ENCODE data around the gene DNAJA2.

Gene DNAJA2

GRCh38 chr16:46928811-46929210 is 44.7 kb downstream of the DNAJA2 start:
- H3K4me3 ChIP-seq, result no peak overlapping the region
- no peak for DNase-seq (ENCODE audit: low spot score)
- H3K27ac ChIP-seq, result no peak overlapping the region
- no peak for TF ChIP-seq CTCF (IDR thresholded peaks at IDR 0.05)

- DNase-seq (ENCODE audit: low spot score), result no peak
- Histone ChIP-seq H3K27ac (no peak overlapping the region), H3K4me3 (no peak overlapping the region)
- TF ChIP-seq CTCF (IDR thresholded peaks at IDR 0.05), result no peak
Observed at GRCh38 chr16:46927273-46927672, 46.2 kb downstream of the DNAJA2 start.

- Histone ChIP-seq H3K4me3 (no peak overlapping the region), H3K27ac (no peak overlapping the region)
- DNase-seq (ENCODE audit: low spot score), result no peak
- no peak for TF ChIP-seq CTCF (IDR thresholded peaks at IDR 0.05)
Observed at GRCh38 chr16:46926470-46927225, 46.8 kb downstream of the DNAJA2 start.

GRCh38 chr16:46924402-46924801 is 49.1 kb downstream of the DNAJA2 start:
- no peak for DNase-seq (ENCODE audit: low spot score)
- no peak overlapping the region for H3K27ac ChIP-seq
- H3K4me3 ChIP-seq, result no peak overlapping the region
- no peak for TF ChIP-seq CTCF (IDR thresholded peaks at IDR 0.05)

GRCh38 chr16:46923513-46924295 is 49.8 kb downstream of the DNAJA2 start:
- Histone ChIP-seq H3K4me3 (no peak overlapping the region), H3K27ac (no peak overlapping the region)
- no peak for TF ChIP-seq CTCF (IDR thresholded peaks at IDR 0.05)
- DNase-seq (ENCODE audit: low spot score), result no peak

- no peak for TF ChIP-seq CTCF (IDR thresholded peaks at IDR 0.05)
- DNase-seq (ENCODE audit: low spot score), result no peak
- Histone ChIP-seq H3K4me3 (no peak overlapping the region), H3K27ac (no peak overlapping the region)
Observed at GRCh38 chr16:46922239-46922638, 51.2 kb downstream of the DNAJA2 start.

Data from coronary artery (tissue), 2 donors.